Neutrophil (primary cell): ENCODE results near the gene GRAMD4.

Experiments
- H3K27ac ChIP-seq: fragments of 200-600 bp; sonication (generic); 2 replicates; pipeline ENCODE4 v1.5.1; 2016; ENCODE audit warnings: mild to moderate bottlenecking, moderate library complexity
- H3K27me3 ChIP-seq: fragments of 200-600 bp; sonication (generic); 2 replicates; pipeline ENCODE4 v1.6.0; 2016; ENCODE audit warnings: mild to moderate bottlenecking
- H3K36me3 ChIP-seq: fragments of 200-600 bp; sonication (generic); 2 replicates; pipeline ENCODE4 v1.5.1; 2017
- H3K4me1 ChIP-seq, 2 experiments: fragments of 200-600 bp in 1 of 2; sonication (generic) in 1 of 2; 1 replicate in 1 of 2; 2 replicates in 1 of 2; pipeline versions ENCODE4 v1.5.1 to v1.6.1; 2013 to 2016; ENCODE audit warnings: low read depth in 1 of 2, low read length in 1 of 2, mild to moderate bottlenecking in 1 of 2, moderate library complexity in 1 of 2; ENCODE audit not compliant: control insufficient read depth in 1 of 2, insufficient read depth in 1 of 2
- H3K4me3 ChIP-seq, 2 experiments: fragments of 200-600 bp in 1 of 2; sonication (generic) in 1 of 2; 1 replicate in 1 of 2; 2 replicates in 1 of 2; pipeline ENCODE4 v1.5.1; 2013 to 2016; ENCODE audit warnings: low read depth in 1 of 2, low read length in 1 of 2, mild to moderate bottlenecking in 1 of 2, moderate library complexity in 1 of 2
- H3K9me3 ChIP-seq: fragments of 200-600 bp; sonication (generic); 2 replicates; pipeline ENCODE4 v1.5.1; 2016
- TF ChIP-seq, protein P1 (sequence below): fragments of 200-600 bp; sonication (generic); IDR thresholded peaks from 2 replicates; pipeline ENCODE4 v1.5.1; 2016; ENCODE audit warnings: antibody characterized with exemption

GRAMD4 gene

DNA sequence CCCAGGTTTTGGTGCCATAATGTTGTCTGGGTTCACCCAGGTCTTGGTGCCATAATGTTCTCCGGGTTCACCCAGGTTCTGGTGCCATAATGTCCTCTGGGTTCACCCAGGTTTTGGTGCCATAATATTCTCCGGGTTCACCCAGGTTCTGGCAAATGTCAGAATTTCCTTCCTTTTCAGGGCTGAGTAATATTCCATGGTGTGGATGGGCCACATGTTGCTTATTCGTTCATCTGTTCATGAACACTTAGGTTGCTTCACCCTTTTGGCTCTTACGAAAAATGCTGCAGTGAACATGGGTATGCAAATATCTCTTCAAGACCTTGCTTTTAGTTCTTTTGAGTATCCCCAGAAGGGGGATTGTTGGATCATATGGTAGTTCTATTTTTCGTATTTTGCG, 15.1 kb upstream of the GRAMD4 start:
- H3K9me3 ChIP-seq = no peaks in the 10 kb centered on the region
- H3K27me3 ChIP-seq = no peaks in the 10 kb centered on the region
- H3K4me1 ChIP-seq = peaks cover 36 to 38% of the 10 kb centered on the region in 2 experiments
- H3K27ac ChIP-seq = no peak overlapping the region
- no peaks in the 10 kb centered on the region for H3K36me3 ChIP-seq
- TF ChIP-seq, protein P1, sequence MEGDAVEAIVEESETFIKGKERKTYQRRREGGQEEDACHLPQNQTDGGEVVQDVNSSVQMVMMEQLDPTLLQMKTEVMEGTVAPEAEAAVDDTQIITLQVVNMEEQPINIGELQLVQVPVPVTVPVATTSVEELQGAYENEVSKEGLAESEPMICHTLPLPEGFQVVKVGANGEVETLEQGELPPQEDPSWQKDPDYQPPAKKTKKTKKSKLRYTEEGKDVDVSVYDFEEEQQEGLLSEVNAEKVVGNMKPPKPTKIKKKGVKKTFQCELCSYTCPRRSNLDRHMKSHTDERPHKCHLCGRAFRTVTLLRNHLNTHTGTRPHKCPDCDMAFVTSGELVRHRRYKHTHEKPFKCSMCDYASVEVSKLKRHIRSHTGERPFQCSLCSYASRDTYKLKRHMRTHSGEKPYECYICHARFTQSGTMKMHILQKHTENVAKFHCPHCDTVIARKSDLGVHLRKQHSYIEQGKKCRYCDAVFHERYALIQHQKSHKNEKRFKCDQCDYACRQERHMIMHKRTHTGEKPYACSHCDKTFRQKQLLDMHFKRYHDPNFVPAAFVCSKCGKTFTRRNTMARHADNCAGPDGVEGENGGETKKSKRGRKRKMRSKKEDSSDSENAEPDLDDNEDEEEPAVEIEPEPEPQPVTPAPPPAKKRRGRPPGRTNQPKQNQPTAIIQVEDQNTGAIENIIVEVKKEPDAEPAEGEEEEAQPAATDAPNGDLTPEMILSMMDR = no peak
- no peak overlapping the region for H3K4me3 ChIP-seq

DNA sequence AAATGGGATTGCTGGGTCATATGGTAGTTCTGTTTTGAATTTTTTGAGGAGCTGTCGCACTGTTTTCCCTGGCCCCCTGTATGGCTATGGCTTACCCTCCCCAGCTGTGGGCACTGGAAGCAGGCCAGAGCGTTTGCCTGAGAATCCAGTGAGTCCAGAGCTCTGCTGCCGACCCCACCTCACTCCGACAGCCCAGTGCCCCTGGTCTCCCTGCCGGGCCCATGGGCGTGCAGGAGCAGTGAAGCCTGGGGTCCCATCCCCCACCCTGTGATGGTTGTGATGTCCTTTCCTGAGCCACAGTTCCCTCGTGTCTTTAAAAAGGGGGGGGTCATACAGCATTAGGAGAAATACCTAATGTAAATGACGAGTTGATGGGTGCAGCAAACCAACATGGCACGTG, 13.3 kb upstream of the GRAMD4 start:
- H3K4me3 ChIP-seq = no peak overlapping the region
- no peaks in the 10 kb centered on the region for H3K9me3 ChIP-seq
- no peaks in the 10 kb centered on the region for H3K27me3 ChIP-seq
- TF ChIP-seq, protein P1 = no peak
- H3K36me3 ChIP-seq = no peaks in the 10 kb centered on the region
- H3K27ac ChIP-seq = no peak overlapping the region
- H3K4me1 ChIP-seq = peaks cover 39 to 45% of the 10 kb centered on the region in 2 experiments

DNA sequence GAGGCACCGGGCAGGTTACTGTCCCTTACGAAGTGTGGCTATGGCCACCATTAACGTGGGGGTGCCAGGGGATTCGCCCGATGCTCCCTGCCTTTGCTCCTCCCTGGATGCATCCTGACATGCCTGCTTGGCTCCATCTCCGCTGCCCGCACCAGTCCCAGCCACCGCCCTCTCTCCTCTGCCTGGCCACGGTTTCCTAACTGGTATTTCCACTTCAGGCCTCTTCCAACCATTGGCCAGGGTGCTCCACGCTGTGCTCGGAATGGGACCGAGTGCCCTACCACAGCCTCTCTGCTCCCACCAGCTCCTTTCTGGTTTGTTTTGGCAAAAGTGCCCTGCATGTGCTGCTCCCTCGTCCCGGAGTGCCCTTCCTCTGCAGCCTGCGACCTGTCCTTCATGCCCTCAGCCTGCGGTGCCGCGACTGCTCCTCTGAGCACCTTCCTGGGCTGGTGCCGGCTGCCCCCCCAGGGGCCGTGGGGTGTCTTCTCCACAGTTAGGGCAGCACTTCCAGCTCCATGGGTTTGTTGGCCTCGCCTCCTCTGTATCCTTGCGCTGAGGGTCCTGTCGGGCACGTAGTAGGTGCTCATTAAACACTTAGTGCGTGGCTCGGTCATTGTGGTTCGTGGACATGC, 12.6 kb upstream of the GRAMD4 start:
- TF ChIP-seq, protein P1 = no peak
- no peak overlapping the region for H3K27ac ChIP-seq
- H3K9me3 ChIP-seq = no peaks in the 10 kb centered on the region
- no peak overlapping the region for H3K4me3 ChIP-seq
- no peaks in the 10 kb centered on the region for H3K27me3 ChIP-seq
- H3K36me3 ChIP-seq = no peaks in the 10 kb centered on the region
- peaks cover 38 to 45% of the 10 kb centered on the region in 2 experiments for H3K4me1 ChIP-seq

DNA sequence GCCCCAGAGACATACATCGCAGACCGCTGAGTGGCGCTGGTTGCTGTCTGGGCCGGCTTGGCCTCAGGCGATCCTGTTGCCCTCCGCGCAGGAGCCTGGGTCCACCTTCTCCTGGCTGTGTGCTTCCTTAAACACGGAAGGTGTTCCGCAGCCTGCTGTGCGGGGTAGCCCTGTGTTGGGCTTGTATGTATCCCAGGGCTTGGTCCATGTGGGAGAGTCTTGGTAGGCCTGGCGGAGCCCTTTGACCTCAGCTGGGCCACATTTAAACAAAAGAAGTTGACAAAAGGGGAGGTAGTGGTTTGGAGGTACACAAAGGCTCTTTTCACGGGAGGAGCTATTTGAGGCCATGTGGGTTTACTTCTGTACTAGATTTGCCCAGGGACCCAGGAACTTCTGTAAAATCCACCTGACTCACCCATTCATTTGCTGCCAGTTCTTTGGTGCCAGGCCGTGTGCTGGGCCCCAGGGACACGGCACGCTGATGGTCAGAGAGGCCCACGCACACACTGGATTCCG, 11.0 kb upstream of the GRAMD4 start:
- Histone ChIP-seq H3K27me3 (no peaks in the 10 kb centered on the region), H3K36me3 (no peaks in the 10 kb centered on the region), H3K4me1 (peaks cover 41 to 50% of the 10 kb centered on the region in 2 experiments), H3K4me3 (no peak overlapping the region), H3K9me3 (no peaks in the 10 kb centered on the region), H3K27ac (no peak overlapping the region)
- TF ChIP-seq, protein P1 = no peak

DNA sequence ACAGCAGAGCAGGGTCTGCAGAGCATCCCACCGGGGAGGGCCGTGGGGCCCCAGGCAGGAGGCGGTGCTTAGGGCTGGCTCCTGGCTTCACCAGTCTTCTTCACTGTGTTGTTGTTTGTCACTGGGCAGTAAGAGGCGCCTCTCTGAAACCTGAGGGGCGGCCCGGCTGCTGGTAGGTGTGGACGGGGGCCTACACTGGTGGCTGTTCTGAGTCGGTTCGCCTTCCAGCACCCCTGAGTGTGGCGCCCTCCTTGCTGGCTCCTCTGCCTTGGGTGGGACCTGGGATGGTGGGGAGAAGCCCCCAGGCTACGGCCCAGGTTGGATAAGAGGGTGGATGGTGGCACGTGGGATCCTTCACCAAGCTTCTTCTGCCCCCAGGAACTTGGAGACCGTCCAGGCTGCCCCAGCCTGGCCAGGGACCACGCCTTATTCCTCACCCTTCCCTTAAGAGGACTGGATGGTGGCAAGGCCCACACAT, 10.4 kb upstream of the GRAMD4 start:
- Histone ChIP-seq H3K27ac (no peak overlapping the region), H3K27me3 (no peaks in the 10 kb centered on the region), H3K4me1 (peaks cover 42 to 51% of the 10 kb centered on the region in 2 experiments), H3K36me3 (no peaks in the 10 kb centered on the region), H3K9me3 (no peaks in the 10 kb centered on the region), H3K4me3 (no peak overlapping the region)
- TF ChIP-seq, protein P1 = no peak
